MM.1S (cell line): ENCODE data around the gene L3MBTL4.

Experiments used
- EZH2 ChIP-seq: fragments of 300-600 bp; sonication (generic); optimal IDR thresholded peaks from 2 replicates; pipeline ENCODE3; 2017; ENCODE audit warnings: low read depth, mild to moderate bottlenecking, antibody characterized with exemption, low read length, mixed read lengths
- TF ChIP-seq, protein P1 (sequence below): fragments of 300-600 bp; sonication (generic); IDR thresholded peaks from 2 replicates; pipeline ENCODE4 v1.5.1; 2016; ENCODE audit warnings: antibody characterized with exemption, low read length, mixed read lengths

DNA sequence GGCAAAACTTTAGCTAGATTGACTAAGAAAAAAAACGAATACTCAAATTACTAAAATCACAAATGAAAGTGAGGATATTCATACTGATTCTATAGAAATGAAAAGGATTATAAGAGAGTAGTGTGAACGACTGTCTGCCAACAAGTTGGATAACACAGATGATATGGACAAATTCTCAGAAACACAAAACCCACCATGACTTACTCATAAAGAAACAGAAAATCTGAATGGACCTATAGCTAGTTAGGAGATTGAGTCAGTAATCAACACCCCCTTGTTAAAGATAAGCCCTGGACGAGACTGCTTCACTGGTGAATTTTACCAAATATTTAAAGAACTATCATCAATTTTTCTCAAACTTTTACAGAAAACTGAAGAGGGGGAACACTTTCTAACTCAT, 410.6 kb downstream of the L3MBTL4 start:
- TF ChIP-seq, protein P1, sequence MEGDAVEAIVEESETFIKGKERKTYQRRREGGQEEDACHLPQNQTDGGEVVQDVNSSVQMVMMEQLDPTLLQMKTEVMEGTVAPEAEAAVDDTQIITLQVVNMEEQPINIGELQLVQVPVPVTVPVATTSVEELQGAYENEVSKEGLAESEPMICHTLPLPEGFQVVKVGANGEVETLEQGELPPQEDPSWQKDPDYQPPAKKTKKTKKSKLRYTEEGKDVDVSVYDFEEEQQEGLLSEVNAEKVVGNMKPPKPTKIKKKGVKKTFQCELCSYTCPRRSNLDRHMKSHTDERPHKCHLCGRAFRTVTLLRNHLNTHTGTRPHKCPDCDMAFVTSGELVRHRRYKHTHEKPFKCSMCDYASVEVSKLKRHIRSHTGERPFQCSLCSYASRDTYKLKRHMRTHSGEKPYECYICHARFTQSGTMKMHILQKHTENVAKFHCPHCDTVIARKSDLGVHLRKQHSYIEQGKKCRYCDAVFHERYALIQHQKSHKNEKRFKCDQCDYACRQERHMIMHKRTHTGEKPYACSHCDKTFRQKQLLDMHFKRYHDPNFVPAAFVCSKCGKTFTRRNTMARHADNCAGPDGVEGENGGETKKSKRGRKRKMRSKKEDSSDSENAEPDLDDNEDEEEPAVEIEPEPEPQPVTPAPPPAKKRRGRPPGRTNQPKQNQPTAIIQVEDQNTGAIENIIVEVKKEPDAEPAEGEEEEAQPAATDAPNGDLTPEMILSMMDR, result no peak
- no peak for TF ChIP-seq EZH2
